ENCODE data around the gene GRM8.

The GRM8 gene

GRCh38 chr7:126411032-126411820 lies 841.5 kb downstream of the GRM8 start:
- no peak for DNase-seq

- no peak for DNase-seq
These were observed 849.7 kb downstream of the GRM8 start for GRCh38 chr7:126403040-126403439.

- no peak for DNase-seq
These were observed 850.8 kb downstream of the GRM8 start for GRCh38 chr7:126401918-126402317.

- DNase-seq = no peak
These were observed 853.8 kb downstream of the GRM8 start for GRCh38 chr7:126398851-126399529.

GRCh38 chr7:126398285-126398684 lies 854.5 kb downstream of the GRM8 start:
- DNase-seq = no peak

- DNase-seq = no peak
These were observed 858.3 kb downstream of the GRM8 start for GRCh38 chr7:126394406-126394805.
